Raji (cell line): ENCODE measurements around the gene JAML.

Source experiments
- POLR2A ChIP-seq: IDR thresholded peaks from 2 replicates; pipeline ENCODE4 v1.6.1; 2011; ENCODE audit warnings: low read depth, low read length, control low read depth; ENCODE audit not compliant: insufficient read depth

JAML gene

GRCh38 chr11:118209033-118209432 is 15.8 kb downstream of the JAML start:
- TF ChIP-seq POLR2A = no peak

- TF ChIP-seq POLR2A = no peak
Measured at GRCh38 chr11:118207079-118207478, 17.7 kb downstream of the JAML start.

- no peak for TF ChIP-seq POLR2A
Measured at GRCh38 chr11:118206391-118207031, 18.3 kb downstream of the JAML start.

GRCh38 chr11:118205606-118206378 is 19.0 kb downstream of the JAML start:
- TF ChIP-seq POLR2A = no peak

GRCh38 chr11:118202599-118203422 is 22.0 kb downstream of the JAML start:
- no peak for TF ChIP-seq POLR2A

- no peak for TF ChIP-seq POLR2A
Measured at GRCh38 chr11:118201966-118202365, 22.8 kb downstream of the JAML start.

- TF ChIP-seq POLR2A = no peak
Measured at GRCh38 chr11:118200901-118201680, 23.7 kb downstream of the JAML start.

- no peak for TF ChIP-seq POLR2A
Measured at GRCh38 chr11:118200497-118200896, 24.3 kb downstream of the JAML start.

GRCh38 chr11:118199135-118199534 is 25.7 kb downstream of the JAML start:
- TF ChIP-seq POLR2A = no peak

- TF ChIP-seq POLR2A = no peak
Measured at GRCh38 chr11:118198370-118198769, 26.4 kb downstream of the JAML start.

- TF ChIP-seq POLR2A = no peak
Measured at GRCh38 chr11:118194835-118195627, 29.8 kb downstream of the JAML start.

GRCh38 chr11:118193910-118194566 is 30.8 kb downstream of the JAML start:
- TF ChIP-seq POLR2A = no peak

- no peak for TF ChIP-seq POLR2A
Measured at GRCh38 chr11:118186346-118187107, 38.3 kb downstream of the JAML start.

- no peak for TF ChIP-seq POLR2A
Measured at GRCh38 chr11:118184784-118185579, 39.8 kb downstream of the JAML start.
